ENCODE measurements around the gene TPCN2. TPM values are rescaled to one million over a fixed set of nuclear protein-coding genes. Genes with fewer than 3 reads are reported as not detected.

The TPCN2 gene
- total and polyA plus RNA-seq, 4 donors = 6.4 to 20.8 (median 12.1) TPM

DNA sequence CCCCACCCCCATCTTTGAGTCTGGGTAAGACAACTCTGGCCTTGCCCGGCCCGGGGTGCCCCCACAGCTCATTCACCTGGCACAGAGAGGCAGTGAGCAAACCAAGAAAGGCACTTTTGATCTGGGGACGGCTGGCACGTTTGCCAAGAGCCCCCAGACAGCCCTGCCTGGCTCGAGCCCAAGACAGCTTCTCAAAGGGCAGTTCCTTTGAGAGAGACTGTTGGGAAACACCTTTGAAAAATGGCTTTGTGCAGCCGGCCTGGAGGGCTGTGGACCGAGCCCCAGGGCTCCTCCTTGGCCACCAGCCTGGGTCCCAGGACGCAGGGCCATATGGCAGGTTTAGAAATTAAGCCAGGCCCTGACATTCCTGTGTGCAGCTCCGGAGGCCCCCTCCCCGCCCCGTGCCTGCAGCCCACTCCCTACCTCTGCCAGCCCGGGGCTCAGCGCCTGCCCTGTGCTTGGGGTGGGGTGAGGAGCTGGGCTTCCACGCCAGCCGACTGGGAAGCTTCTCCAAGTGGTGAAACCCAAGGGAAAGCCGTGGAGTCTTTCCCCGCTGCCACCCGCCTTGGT, 56.8 kb downstream of the TPCN2 start:
- no peak for DNase-seq (ENCODE audit: low spot score)
- Histone ChIP-seq H3K9ac (ENCODE audit: low read depth in 1 of 2, low read length in 2 of 2) (no peak overlapping the region), H3K4me3 (ENCODE audit: low read depth in 1 of 3, low read length in 3 of 3) (no peak overlapping the region), H3K27me3 (ENCODE audit: control insufficient read depth in 4 of 4, insufficient read depth in 4 of 4, low read length in 3 of 4) (no peaks in the 10 kb centered on the region), H3K27ac (ENCODE audit: low read depth in 1 of 2, low read length in 2 of 2) (no peak overlapping the region), H3K36me3 (ENCODE audit: control insufficient read depth in 4 of 4, insufficient read depth in 3 of 4, low read depth in 1 of 4, low read length in 3 of 4) (no peaks in the 10 kb centered on the region), H3K9me3 (ENCODE audit: control insufficient read depth in 4 of 4, low read length in 3 of 4) (no peaks in the 10 kb centered on the region), H3K4me1 (ENCODE audit: control insufficient read depth in 4 of 4, insufficient read depth in 4 of 4, low read length in 3 of 4) (peaks cover 0 to 4% (median 0%) of the 10 kb centered on the region in 4 donors)
- TF ChIP-seq TAF1 (conservative IDR thresholded peaks at IDR 0.05) = no peak
- no peak for TF ChIP-seq NR2F2 (IDR thresholded peaks at IDR 0.05)
- no peak for TF ChIP-seq JUND (IDR thresholded peaks at IDR 0.05)
- no peak for TF ChIP-seq SP1 (IDR thresholded peaks at IDR 0.05)
- no peak for TF ChIP-seq RAD21 (IDR thresholded peaks at IDR 0.05)
- TF ChIP-seq FOXA1 (IDR thresholded peaks at IDR 0.05) = no peak
- WGBS = 72% methylated on average over 18 of the region's 18 CpGs

- no peaks in the 10 kb centered on the region for H3K27me3 ChIP-seq (ENCODE audit: control insufficient read depth in 4 of 4, insufficient read depth in 4 of 4, low read length in 3 of 4)
- no peak for DNase-seq (ENCODE audit: low spot score)
- H3K9me3 ChIP-seq (ENCODE audit: control insufficient read depth in 4 of 4, low read length in 3 of 4) = no peaks in the 10 kb centered on the region
- no peaks in the 10 kb centered on the region for H3K36me3 ChIP-seq (ENCODE audit: control insufficient read depth in 4 of 4, insufficient read depth in 3 of 4, low read depth in 1 of 4, low read length in 3 of 4)
- H3K4me3 ChIP-seq (ENCODE audit: low read depth in 1 of 3, low read length in 3 of 3) = no peak overlapping the region
- peaks cover 0 to 4% (median 0%) of the 10 kb centered on the region in 4 donors for H3K4me1 ChIP-seq (ENCODE audit: control insufficient read depth in 4 of 4, insufficient read depth in 4 of 4, low read length in 3 of 4)
- WGBS = 81% methylated on average over 23 of the region's 23 CpGs
- no peak for TF ChIP-seq TAF1 (conservative IDR thresholded peaks at IDR 0.05)
- no peak overlapping the region for H3K9ac ChIP-seq (ENCODE audit: low read depth in 1 of 2, low read length in 2 of 2)
- no peak overlapping the region for H3K27ac ChIP-seq (ENCODE audit: low read depth in 1 of 2, low read length in 2 of 2)
Measured at GRCh38 chr11:69106031-69106811, 57.5 kb downstream of the TPCN2 start.

DNA sequence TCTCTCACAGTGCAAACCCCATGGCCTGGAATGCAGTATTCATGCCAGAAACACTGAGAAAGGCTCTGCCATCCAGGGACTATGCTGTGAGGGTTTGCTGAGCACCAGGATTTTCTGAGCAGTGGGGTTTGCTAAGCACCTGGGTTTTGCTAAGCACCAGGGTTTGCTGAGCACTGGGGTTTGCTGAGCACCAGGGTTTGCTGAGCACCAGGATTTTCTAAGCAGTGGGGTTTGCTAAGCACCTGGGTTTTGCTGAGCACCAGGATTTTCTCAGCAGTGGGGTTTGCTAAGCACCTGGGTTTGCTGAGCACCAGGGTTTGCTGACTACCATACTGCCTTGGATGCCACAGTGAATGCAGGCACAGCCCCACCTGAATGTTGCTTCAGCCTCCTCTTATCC, 58.7 kb downstream of the TPCN2 start:
- no peak for DNase-seq (ENCODE audit: low spot score)
- H3K4me3 ChIP-seq (ENCODE audit: low read depth in 1 of 3, low read length in 3 of 3) = no peak overlapping the region
- no peak overlapping the region for H3K27ac ChIP-seq (ENCODE audit: low read depth in 1 of 2, low read length in 2 of 2)
- no peaks in the 10 kb centered on the region for H3K36me3 ChIP-seq (ENCODE audit: control insufficient read depth in 4 of 4, insufficient read depth in 3 of 4, low read depth in 1 of 4, low read length in 3 of 4)
- TF ChIP-seq HNF4A (conservative IDR thresholded peaks at IDR 0.05) (no peak), RAD21 (IDR thresholded peaks at IDR 0.05) (no peak), GABPA (IDR thresholded peaks at IDR 0.05 in 1 of 2, conservative IDR thresholded peaks at IDR 0.05 in 1 of 2) (no peak), RXRA (IDR thresholded peaks at IDR 0.05) (no peak), NR2F2 (IDR thresholded peaks at IDR 0.05) (no peak), SP1 (IDR thresholded peaks at IDR 0.05) (no peak), HNF4G (IDR thresholded peaks at IDR 0.05) (no peak), YY1 (IDR thresholded peaks at IDR 0.05) (no peak), FOXA1 (IDR thresholded peaks at IDR 0.05) (no peak), MAX (IDR thresholded peaks at IDR 0.05) (no peak)
- TF ChIP-seq, protein P1, sequence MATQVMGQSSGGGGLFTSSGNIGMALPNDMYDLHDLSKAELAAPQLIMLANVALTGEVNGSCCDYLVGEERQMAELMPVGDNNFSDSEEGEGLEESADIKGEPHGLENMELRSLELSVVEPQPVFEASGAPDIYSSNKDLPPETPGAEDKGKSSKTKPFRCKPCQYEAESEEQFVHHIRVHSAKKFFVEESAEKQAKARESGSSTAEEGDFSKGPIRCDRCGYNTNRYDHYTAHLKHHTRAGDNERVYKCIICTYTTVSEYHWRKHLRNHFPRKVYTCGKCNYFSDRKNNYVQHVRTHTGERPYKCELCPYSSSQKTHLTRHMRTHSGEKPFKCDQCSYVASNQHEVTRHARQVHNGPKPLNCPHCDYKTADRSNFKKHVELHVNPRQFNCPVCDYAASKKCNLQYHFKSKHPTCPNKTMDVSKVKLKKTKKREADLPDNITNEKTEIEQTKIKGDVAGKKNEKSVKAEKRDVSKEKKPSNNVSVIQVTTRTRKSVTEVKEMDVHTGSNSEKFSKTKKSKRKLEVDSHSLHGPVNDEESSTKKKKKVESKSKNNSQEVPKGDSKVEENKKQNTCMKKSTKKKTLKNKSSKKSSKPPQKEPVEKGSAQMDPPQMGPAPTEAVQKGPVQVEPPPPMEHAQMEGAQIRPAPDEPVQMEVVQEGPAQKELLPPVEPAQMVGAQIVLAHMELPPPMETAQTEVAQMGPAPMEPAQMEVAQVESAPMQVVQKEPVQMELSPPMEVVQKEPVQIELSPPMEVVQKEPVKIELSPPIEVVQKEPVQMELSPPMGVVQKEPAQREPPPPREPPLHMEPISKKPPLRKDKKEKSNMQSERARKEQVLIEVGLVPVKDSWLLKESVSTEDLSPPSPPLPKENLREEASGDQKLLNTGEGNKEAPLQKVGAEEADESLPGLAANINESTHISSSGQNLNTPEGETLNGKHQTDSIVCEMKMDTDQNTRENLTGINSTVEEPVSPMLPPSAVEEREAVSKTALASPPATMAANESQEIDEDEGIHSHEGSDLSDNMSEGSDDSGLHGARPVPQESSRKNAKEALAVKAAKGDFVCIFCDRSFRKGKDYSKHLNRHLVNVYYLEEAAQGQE (IDR thresholded peaks at IDR 0.05) = no peak
- TF ChIP-seq, protein P2, sequence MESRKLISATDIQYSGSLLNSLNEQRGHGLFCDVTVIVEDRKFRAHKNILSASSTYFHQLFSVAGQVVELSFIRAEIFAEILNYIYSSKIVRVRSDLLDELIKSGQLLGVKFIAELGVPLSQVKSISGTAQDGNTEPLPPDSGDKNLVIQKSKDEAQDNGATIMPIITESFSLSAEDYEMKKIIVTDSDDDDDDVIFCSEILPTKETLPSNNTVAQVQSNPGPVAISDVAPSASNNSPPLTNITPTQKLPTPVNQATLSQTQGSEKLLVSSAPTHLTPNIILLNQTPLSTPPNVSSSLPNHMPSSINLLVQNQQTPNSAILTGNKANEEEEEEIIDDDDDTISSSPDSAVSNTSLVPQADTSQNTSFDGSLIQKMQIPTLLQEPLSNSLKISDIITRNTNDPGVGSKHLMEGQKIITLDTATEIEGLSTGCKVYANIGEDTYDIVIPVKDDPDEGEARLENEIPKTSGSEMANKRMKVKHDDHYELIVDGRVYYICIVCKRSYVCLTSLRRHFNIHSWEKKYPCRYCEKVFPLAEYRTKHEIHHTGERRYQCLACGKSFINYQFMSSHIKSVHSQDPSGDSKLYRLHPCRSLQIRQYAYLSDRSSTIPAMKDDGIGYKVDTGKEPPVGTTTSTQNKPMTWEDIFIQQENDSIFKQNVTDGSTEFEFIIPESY (IDR thresholded peaks at IDR 0.05) = no peak
- TF ChIP-seq, protein P3, sequence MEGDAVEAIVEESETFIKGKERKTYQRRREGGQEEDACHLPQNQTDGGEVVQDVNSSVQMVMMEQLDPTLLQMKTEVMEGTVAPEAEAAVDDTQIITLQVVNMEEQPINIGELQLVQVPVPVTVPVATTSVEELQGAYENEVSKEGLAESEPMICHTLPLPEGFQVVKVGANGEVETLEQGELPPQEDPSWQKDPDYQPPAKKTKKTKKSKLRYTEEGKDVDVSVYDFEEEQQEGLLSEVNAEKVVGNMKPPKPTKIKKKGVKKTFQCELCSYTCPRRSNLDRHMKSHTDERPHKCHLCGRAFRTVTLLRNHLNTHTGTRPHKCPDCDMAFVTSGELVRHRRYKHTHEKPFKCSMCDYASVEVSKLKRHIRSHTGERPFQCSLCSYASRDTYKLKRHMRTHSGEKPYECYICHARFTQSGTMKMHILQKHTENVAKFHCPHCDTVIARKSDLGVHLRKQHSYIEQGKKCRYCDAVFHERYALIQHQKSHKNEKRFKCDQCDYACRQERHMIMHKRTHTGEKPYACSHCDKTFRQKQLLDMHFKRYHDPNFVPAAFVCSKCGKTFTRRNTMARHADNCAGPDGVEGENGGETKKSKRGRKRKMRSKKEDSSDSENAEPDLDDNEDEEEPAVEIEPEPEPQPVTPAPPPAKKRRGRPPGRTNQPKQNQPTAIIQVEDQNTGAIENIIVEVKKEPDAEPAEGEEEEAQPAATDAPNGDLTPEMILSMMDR (IDR thresholded peaks at IDR 0.05; ENCODE audit: low read depth, low read length, missing input control) = no peak
- no peaks in the 10 kb centered on the region for H3K9me3 ChIP-seq (ENCODE audit: control insufficient read depth in 4 of 4, low read length in 3 of 4)
- no peaks in the 10 kb centered on the region for H3K27me3 ChIP-seq (ENCODE audit: control insufficient read depth in 4 of 4, insufficient read depth in 4 of 4, low read length in 3 of 4)
- H3K9ac ChIP-seq (ENCODE audit: low read depth in 1 of 2, low read length in 2 of 2) = no peak overlapping the region
- no peaks in the 10 kb centered on the region for H3K4me1 ChIP-seq (ENCODE audit: control insufficient read depth in 4 of 4, insufficient read depth in 4 of 4, low read length in 3 of 4)
